VCaP (cell line): Measurements from ENCODE around the gene AHI1.

ENCODE experiments used
- H3K27ac ChIP-seq: fragments of 450-650 bp; 2 replicates; pipeline ENCODE4 v1.5.1; 2017
- CTCF ChIP-seq: fragments of 450-650 bp; conservative IDR thresholded peaks from 2 replicates; pipeline ENCODE4 v1.5.1; 2017; ENCODE audit warnings: mild to moderate bottlenecking, moderate library complexity

AHI1 gene

GRCh38 chr6:135322427-135323201, 174.9 kb downstream of the AHI1 start:
- no peak overlapping the region for H3K27ac ChIP-seq
- no peak for TF ChIP-seq CTCF

- no peak for TF ChIP-seq CTCF
- H3K27ac ChIP-seq: no peak overlapping the region
Observed at GRCh38 chr6:135320721-135321621, 176.6 kb downstream of the AHI1 start.

- no peak for TF ChIP-seq CTCF
- H3K27ac ChIP-seq: no peak overlapping the region
Observed at GRCh38 chr6:135319819-135320218, 177.7 kb downstream of the AHI1 start.

- no peak for TF ChIP-seq CTCF
- H3K27ac ChIP-seq: no peak overlapping the region
Observed at GRCh38 chr6:135318738-135319469, 178.6 kb downstream of the AHI1 start.

GRCh38 chr6:135314543-135314942, 183.0 kb downstream of the AHI1 start:
- no peak overlapping the region for H3K27ac ChIP-seq
- no peak for TF ChIP-seq CTCF

- H3K27ac ChIP-seq: no peak overlapping the region
- TF ChIP-seq CTCF: no peak
Observed at GRCh38 chr6:135311446-135312200, 185.9 kb downstream of the AHI1 start.
